ENCODE measurements around the gene CAMK4.

DNA sequence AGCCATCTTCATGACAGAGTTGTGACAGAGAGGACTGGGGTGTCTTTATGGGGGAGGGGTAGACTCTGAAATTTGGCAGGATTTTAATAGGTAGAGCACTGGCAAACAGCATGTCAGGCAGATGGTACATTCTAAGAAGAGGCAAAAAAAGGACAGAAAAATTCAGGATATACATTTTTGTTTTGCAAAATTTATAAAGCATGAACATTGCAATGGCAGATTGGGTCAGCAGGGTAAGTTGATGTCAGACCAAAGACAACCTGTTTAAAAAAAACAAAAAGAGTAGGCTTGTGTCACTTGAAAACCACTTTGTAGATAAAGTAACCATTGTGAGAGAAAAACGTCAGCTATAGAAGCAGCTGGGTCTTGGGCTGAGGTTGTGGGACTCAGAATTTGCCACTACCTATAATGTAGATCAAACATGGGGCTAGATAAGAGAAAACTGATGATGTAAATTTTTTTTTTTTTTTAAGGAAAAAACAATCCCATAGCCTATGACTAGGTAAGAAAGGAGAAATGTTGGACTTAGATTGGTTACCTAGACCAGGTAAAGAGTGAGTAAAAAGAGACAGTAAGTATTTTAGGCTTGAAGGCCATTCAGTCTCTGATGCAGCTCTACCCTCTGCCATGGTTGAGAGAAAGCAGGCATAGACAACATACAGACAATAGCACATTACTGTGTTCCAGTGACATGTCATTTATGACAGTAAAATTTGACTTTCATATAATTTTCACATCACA is 8.3 kb downstream of the CAMK4 start:
- TF ChIP-seq CTCF (IDR thresholded peaks at IDR 0.05) (no peak), POLR2A (IDR thresholded peaks at IDR 0.05) (no peak)

All from tibial nerve (tissue), 3 donors.